ENCODE results near the gene PNPLA1.

Gene PNPLA1

DNA sequence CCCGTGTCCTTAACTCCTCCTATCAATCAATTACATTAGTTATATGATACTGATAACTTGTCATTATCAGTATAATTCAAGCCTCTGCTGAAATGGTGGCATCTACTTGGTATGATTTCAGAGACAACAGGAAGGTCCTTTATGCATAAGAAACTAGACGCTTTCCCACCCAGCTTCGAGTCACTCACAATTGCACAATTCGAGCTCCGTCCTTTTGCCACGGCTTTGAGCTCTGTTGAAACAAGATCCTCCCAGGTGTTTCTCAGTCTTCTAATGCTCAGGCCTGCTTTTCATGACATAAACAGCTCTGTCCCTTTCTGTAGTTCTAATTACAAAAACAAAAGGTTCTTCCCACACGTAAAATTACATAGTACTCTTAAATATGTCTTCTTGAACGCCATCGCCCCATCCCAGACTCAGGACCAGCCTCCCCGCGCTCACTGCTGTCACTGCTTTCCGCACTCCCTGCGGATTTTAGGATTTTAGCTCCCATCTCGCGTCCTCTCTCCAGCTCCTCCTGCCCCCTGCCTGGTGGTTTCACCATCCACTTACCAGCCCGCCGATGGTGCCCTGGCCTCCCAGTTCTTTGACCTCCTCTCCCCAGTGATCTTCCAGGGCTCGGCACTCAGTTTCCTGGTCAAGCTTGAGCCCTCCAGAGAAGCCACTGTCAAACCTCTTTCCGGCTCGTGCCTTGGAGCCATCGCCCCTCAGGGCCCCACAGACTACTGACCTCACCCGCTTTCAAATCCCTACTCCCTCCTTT, 23.2 kb upstream of the PNPLA1 start:
- no peak for DNase-seq (ENCODE audit: low spot score)

DNA sequence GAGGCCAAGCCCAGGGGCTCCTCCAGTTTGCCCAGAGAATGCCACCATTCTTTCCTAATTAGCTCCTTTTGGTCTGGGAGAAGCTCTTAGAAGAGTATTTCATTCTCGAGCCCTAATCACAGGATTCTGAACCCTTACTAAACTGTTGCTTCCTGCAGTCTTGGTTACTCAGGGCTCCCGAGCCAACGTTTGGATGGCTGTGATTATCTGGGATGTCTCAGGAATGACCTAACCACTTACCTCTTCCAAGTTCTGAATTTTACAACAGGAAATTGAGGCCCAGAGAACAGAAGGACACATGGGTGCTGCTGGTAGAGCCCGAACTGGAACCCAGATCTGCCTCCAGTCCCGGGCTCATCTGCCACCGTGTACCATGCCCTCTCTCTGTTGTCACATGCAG, 22.2 kb upstream of the PNPLA1 start:
- no peak for DNase-seq (ENCODE audit: low spot score)

DNA sequence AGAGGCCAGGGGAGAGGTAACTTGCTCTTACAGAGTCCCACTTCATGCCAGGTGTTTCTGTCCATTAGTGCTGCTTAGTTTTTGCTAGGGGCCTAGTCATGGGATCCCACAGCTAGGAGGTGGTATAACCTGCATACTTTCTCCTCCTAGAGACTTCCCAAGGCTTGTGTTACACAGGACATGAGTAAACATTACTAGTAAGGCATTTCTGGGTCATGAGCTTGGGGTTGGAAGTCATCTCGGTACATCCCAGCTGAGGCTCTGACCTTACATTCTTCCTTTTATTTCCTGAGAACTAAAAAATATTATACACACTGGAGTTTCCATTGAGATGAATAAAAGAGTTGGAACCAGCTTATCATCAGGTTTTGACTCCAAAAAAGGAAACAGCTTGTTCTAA, 20.9 kb upstream of the PNPLA1 start:
- DNase-seq (ENCODE audit: low spot score): no peak

DNA sequence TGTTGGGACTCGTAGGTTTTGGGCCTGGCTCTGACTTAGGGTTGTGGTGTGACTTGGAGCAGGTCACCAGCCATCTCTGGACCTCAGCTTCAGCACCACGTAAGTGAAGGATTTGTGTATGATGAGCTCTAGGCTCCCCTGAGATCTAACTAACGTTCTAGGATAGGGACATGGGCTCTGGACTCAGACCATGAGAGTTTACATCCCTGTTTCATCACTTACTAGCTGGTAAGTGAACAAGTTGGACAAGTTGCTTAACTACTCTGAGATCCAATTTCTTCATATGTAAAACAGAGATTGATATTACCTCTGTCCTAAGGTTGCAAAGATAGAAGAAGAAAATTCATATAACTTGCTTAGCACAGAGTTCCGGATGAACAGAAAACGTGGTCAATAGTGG, 20.3 kb upstream of the PNPLA1 start:
- no peak for DNase-seq (ENCODE audit: low spot score)

DNA sequence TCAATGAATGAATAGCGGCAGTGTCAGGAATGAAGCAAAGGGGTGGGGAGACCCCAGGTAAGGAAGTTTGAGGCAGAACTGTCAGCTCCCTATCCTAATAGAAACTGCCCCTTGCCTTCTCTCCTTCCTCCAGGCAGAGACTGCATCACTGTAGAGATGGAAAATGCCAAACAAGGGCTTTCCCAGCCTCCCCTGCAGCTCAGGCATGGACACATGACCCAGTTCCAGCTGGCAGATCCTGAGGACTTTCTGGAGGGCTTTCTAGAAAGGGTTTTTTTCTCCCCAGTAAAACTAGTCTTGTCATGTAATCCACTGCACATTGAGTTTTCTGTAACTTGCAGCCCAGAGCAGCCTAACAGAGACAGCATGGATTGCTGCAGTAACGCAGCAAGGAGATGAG, 17.9 kb upstream of the PNPLA1 start:
- DNase-seq (ENCODE audit: low spot score): no peak

DNA sequence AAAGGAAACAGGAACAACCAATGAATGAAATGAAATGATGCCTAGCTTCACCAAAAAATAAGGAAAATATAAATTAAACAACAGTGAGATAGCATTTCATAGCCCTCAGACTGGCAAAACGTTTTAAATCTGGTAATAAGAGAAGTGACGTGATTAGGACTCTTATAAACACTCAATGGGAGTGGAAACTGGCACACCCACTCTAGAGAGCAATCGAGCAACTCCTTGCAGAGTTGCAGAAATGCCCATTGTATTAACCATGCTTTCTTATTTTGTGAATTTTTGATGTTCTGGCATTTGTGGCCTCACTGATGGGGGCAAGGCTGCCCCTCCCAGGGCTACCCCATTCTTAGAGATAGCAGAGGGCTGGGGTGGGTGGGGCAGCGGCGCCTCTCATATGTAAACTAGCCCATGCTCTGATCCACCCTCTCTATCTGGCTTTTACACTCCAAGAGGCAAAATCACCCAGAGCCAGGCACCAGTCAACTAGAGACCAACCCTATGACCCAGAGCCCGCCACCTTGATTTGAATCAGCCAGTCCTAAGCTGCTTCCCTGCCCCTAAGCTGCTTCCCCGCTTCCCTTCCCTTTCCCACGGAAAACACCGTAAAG, 6.4 kb upstream of the PNPLA1 start:
- DNase-seq (ENCODE audit: low spot score): no peak

DNA sequence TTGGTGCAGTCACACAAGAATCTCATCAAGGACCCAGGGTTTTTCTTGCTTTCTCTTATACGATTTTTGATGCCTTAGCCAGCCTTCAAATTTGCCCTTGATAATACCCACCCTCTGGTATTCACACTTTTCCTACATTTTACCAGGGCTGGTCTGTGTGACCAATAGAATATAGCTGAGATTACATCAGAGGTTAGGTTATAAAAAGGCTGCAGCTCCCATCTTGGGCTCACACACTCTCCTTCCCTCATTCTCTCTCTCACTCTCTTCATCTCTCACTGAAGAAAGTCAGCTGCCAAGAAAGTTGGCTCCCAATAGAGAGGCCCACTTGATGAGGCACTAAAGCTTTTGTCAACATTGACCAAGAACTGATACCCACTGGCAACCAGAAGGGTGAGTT, 4.1 kb upstream of the PNPLA1 start:
- DNase-seq (ENCODE audit: low spot score): no peak

DNA sequence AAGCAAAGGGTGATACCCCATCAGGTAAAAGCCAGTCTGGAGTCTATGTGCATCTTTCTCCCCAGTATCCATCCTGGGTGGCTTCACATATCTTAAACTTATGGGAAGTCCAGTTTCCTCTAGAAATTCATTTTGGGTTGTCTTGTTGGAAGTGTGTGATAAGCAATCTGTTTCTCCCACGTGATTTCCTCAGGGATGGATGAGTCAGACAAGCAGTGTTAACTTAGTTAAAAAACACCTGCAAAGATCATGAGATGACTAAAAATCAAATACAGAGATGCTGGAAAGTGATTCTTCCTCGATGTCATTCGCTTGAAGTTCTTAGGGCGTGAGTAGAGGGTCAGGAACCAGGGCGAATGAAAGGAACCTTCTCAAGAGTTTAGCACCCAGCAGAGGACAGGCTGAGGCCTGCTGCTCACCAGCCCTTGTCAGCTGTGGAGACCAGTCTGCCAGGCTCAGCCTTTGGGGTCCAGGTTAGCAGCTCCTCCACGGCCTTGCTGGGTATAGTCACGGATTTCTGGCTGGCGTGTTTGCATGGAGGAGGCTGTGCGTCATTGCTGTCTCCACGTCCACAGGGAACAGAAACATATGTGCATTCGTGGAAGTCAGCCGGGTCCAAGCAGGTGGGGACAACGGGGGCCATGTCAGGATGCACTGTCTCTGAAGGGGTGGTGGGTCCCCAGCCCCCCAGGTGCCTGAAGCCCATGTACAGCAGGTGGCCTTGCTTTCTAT, 2.8 kb upstream of the PNPLA1 start:
- DNase-seq (ENCODE audit: low spot score): no peak

DNA sequence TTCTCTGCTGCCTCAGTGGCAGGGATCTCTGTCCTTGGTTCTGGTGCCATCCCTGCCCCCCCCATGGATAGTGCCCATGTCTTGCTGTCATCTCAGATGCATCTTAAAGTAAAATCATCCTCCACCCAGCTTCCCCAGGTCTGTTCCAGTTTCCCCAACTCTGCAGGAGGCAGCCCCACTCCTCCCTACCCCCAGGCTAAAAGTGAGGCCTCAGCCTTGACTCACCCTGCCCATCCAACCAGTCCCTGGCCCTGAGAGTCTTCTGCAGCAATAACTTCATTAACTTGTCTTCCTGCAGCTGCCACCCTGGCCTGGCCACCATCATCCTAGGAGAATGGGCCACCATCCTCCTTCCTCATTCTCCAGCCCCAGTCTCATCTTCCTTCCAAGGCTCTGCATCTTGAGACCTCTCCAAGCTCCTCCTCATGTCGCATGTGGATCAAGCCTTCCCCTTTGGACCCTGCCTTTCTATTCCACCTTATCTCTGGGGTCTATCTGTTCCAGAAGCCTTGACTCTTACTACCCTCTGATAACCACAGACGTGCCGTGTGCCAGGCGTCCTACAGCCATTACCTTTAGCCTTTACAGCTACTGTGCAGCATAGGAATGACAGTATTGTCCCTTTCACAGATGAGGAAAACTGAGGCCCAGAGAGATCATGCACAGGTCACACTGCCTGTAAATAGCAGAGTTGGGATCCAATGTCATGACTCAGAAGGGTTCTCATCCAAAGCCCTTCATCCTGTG, 2.0 kb upstream of the PNPLA1 start:
- no peak for DNase-seq (ENCODE audit: low spot score)

DNA sequence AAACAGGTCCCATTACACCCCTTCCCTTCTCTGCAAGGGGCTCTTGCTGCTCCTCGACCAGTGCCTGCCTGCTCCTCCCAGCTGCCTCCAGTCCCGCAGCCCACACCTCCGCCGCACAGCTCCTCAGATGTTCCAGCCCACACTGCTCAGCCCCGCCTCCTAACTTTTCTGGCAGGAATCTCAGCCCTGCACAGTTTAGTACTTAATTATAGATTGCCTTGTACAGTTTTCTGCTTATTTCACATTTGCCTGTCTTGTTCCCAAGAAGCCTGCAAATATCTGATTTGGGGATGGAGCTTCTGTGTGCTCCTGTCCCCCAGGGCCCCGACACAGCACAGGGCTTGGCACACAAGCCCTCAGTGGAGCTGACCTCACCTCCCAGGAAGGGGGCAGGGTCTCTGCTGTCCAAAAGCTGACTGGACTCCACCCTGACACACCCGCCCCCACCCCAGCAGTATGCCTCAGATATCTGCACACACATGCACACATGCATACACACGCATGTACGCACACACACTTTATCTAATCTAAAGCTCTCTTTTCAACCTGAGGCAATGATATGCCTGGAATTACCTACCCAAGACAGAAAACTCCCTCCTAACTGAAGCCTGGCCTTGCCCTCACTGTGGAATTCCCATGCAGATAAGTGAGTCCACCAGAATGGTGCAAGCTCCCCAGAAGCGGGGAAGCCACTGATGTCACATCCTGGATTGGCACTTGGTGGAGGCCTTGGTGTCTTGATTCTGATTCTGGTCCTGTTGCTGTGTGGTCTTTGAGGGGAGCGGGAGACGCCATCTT, 1.2 kb upstream of the PNPLA1 start:
- no peak for DNase-seq (ENCODE audit: low spot score)

DNA sequence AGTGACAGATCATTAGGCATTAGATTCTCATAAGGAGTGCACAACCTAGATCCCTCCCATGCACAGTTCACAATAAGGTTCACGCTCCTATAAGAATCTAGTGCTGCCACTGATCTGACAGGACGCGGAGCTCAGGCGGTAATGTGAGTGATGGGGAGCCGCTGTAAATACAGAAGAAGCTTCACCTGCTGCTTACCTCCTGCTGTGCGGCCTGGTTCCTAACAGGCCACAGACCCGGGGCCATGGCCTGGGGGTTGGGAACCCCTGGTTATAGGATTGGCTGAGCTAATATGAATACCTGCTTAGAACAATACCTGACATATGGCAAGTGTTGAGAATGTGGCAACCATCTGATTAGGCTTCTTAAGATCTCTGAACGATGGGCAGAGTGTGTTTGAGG, 2.4 kb downstream of the PNPLA1 start:
- DNase-seq (ENCODE audit: low spot score): no peak

DNA sequence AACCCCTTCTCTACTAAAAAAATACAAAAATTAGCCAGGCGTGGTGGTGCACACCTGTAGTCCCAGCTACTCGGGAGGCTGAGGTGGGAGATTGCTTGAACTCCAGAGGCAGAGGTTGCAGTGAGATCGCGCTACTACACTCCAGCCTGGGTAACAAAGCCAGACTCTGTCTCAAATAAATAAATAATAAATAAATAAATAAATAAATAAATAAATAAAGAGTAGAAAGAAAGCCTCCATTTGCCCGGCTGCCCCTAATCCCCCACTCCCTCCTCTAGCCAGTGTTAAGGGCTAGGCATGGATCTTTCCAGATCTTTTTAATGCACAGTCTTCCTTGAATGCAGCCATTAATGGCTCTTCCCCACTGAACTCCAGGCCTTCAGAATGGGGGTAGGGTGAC, 3.2 kb downstream of the PNPLA1 start:
- no peak for DNase-seq (ENCODE audit: low spot score)

DNA sequence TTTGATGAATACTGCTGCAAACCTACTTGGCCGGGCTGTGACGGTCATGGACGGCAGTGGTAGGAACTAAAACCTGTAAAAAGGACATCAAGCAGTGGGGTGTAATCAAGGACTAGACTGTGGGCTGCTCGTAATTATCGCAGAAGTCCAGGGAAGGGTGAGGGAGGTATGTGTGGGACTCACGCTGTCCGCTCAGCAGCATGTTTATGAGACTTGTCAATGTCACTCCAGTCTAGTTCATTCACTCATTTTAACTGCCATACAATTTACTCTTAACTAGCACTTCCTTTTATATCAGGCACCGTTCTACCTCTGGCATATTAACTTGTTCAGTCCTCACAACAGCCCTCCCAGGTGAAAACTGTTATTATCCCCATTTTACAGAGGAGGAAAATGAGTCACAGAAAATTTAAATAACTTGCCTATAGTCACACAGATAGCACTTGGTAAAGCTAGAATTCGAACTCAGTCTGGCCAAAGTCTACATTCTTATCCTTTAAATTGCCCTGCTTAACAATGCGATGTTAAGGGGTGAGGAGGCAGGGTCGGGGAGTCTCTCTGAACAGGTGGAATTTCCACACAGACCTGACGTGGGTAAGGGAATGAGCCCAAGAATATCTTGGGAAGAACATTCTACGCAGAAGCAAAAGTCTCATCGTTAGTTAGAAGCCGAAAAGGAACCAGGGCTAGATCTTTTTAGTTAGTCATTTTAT, 4.1 kb downstream of the PNPLA1 start:
- DNase-seq (ENCODE audit: low spot score): no peak

DNA sequence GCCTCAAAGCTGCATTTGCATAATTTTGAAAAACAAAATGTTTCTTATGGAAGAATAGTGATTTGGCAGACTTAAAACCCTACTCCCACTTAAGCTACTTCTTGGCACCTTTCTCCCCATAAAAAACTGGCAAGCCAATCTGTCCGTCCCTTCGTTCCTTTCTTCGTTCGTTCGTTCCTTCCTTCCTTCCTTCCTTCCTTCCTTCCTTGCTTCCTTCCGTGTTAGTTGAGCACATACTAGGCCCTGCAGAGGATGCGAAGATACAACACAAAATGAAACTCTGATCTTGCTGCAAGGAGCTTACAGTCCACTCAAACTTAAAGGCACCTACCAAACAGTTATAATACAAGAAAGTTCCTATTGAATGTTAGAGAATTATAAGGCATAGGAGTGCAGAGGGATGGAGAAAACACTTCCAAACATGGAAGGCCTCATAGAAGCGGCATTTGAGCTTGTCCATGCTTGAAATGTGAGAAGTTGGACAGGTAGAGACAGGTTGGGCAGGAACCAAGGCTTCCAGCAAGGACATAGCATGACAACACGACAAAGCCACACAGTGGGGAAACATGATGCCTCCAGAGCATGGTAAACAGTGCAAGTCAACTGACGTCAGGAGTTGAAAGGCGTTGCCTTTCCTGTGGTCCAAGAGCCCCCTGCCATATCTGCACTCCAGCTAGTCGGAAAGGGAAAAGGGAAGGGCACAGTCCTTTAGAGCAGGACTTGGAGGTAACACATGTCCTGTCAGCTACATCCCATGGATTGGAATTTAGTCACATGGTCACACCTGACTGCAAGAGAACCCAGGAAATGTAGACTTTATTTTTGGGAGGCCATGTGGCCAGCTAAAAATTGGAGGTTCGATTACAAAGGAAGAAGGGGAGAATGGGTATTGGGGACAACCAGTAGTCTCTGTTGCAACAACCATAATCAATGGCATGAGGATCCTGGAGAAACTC, 7.0 kb downstream of the PNPLA1 start:
- DNase-seq (ENCODE audit: low spot score): no peak

DNA sequence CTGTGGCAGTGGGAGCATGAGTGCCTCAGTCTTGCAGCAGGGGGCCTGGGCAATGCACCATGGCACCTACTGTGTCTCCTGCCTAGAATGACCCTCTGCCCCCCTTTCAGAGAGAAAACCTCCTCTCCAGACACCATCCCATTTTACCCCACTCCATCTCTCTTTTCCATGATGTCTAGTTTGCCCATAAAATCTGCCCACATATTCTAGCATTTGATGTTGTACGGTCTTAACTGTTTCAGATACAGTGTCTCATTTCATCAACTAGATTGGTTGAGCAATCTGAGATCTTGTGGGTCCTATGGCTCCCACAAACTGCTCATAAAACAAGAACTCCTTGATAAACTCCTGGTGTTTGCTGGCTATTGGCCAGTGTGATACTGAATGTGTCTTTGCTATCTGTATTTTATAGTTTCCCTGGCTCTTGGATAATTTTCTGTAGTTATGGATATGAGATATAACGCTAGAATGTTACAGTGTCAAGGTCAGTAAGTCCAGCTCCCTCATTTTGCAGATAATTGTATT, 8.1 kb downstream of the PNPLA1 start:
- DNase-seq (ENCODE audit: low spot score): no peak

DNA sequence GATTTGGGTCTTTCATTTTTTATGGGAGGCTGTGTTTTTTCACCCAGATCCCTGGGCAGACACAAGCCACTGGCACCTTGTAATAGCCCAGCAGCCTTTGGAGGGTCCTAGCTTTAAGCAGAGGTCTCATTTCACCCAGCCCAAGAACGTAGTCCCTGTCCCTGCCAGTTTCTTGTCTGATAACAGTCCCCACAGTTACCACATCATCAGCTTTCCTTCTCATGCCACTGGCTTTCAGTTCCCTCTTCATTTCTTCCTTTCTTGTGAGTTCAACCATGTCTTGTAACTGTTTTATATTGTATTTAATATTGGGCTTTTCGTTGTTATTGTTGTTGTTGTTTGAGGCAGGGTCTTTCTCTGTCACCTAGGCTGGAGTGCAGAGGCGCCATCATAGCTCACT, 10.6 kb downstream of the PNPLA1 start:
- DNase-seq (ENCODE audit: low spot score): no peak

DNA sequence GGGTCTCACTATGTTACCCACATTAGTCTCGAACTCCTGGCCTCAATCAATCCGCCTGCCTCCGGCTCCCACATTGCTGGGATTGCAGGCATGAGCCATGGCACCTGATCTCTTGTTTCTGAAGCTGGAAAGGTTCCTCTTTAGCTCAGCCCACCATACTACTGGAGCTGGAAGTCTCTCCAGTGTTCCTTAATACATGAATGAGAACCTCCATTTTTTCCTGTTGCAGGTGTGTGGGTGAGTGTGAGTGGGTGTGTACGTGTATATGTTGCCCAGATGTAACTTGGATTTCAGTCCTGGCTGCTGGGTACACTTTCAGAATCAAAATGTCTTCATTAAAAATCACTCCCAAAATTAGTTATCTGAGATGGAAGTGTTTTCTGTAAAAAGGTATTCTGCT, 11.1 kb downstream of the PNPLA1 start:
- no peak for DNase-seq (ENCODE audit: low spot score)

DNA sequence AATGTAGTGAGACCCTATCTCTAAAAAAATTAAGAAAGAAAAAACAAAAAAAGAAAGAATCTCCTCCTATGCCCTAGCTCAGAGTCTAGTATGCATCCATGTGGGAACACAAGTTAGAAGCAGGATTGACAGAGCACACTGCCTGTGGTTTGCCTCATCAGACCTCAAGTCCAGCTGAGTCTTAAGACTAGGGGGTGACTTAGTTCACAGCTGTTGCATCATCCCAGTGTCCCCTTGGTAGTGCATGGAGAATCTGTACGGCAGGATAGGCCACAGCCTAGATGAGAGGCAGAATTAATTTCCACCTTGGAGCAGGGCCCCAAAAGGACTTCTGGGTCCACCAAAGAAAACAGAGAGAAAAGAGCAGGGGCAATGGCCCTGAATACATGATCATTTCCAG, 13.7 kb downstream of the PNPLA1 start:
- no peak for DNase-seq (ENCODE audit: low spot score)

DNA sequence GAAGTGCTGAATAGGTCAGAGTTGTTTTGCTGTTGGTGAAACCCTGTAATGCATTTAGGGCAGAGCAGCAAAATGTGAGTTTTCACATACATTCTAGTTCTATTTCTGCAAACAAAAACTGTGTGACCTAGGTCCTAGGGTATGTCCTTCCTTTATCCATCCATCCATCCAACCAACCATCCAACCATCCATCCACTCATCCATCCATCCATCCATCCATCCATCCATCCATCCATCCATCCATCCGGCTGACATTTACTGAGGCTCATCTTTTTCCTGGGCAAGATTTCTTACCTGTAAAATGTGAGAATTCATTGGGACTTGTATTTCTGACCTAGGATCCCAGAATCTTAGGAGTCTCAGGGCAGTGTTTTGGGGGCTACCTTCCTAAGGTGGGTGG, 14.5 kb downstream of the PNPLA1 start:
- no peak for DNase-seq (ENCODE audit: low spot score)

DNA sequence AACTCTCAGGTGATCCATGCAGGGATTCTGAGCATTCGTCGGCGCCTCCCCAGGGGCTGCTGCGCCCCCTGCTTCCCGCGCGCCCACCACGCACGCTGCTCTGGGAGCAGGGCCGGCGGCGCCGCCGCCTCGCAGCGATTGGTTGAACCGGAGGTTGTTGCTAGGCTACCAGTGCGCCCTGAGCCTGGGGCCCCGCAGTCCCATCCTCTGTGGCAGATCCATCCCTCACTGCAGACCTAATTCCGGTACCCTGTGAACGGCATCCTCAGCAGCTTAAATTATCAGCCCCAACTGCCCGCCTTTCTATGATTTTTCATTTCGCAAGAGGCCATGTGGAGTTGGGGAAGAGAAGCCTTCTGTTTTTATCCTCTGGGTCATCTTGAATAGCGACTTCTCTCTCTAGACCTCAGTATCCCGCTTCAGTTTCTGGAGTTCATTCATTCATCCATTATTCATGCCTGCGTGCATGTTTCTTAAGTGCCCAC, 15.4 kb downstream of the PNPLA1 start:
- no peak for DNase-seq (ENCODE audit: low spot score)
